Smooth muscle cell (in vitro differentiated cells): Measurements from ENCODE around the gene TOR1B. TPM values are rescaled to one million over a fixed set of nuclear protein-coding genes. Genes with fewer than 3 reads are reported as not detected.

Experiments
- DNase-seq: peaks from one replicate; lab custom pipeline; 2025; ENCODE audit not compliant: unreplicated experiment; lab: John Stamatoyannopoulos, UW
- H2AFZ ChIP-seq: fragments of 200-600 bp; sonication (generic); 2 replicates; pipeline ENCODE4 v1.6.0; 2016; ENCODE audit warnings: antibody characterized with exemption, low read depth, mild to moderate bottlenecking
- H3F3A ChIP-seq: fragments of 200-600 bp; sonication (generic); 2 replicates; pipeline ENCODE4 v1.6.0; 2017; ENCODE audit warnings: antibody characterized with exemption, low read depth
- H3K27ac ChIP-seq: fragments of 200-600 bp; sonication (generic); 2 replicates; pipeline ENCODE4 v1.5.1; 2016; ENCODE audit warnings: low read depth, mild to moderate bottlenecking
- H3K27me3 ChIP-seq: fragments of 200-600 bp; sonication (generic); 2 replicates; pipeline ENCODE4 v1.6.1; 2016; ENCODE audit warnings: low read depth, mild to moderate bottlenecking
- H3K36me3 ChIP-seq: fragments of 200-600 bp; sonication (generic); 2 replicates; pipeline ENCODE4 v1.5.1; 2016; ENCODE audit warnings: low read depth
- H3K4me1 ChIP-seq: fragments of 200-600 bp; sonication (generic); 2 replicates; pipeline ENCODE4 v1.5.1; 2016; ENCODE audit warnings: low read depth
- H3K4me2 ChIP-seq: fragments of 200-600 bp; sonication (generic); 2 replicates; pipeline ENCODE4 v1.6.0; 2016; ENCODE audit warnings: mild to moderate bottlenecking
- H3K4me3 ChIP-seq: fragments of 200-600 bp; sonication (generic); 2 replicates; pipeline ENCODE4 v1.5.1; 2016; ENCODE audit warnings: mild to moderate bottlenecking
- H3K79me2 ChIP-seq: fragments of 200-600 bp; sonication (generic); 2 replicates; pipeline ENCODE4 v1.6.0; 2016; ENCODE audit warnings: low read depth, mild to moderate bottlenecking
- H3K9ac ChIP-seq: fragments of 200-600 bp; sonication (generic); 2 replicates; pipeline ENCODE4 v1.6.0; 2016; ENCODE audit warnings: low read depth
- H3K9me3 ChIP-seq: fragments of 200-600 bp; sonication (generic); replicated peaks from 2 replicates; pipeline ENCODE4 v1.5.1; 2016; ENCODE audit warnings: low read depth
- H4K20me1 ChIP-seq: fragments of 200-600 bp; sonication (generic); 2 replicates; pipeline ENCODE4 v1.6.0; 2016; ENCODE audit warnings: low read depth
- WGBS: methylation state at CpG from one replicate; pipeline ENCODE4 v1.1.7; 2016; ENCODE audit warnings: low lambda C conversion rate; 5-methylcytosine and 5-hydroxymethylcytosine counted together
- polyA plus RNA-seq: library from polyadenylated mRNA; unstranded; fragments of >200 nt; fragmentation: Nextera tagmentation; extraction: Ambion mirVana; gene quantifications from 2 replicates; pipeline ENCODE4 v1.2.1, GENCODE V29; 2016
- total RNA-seq: library from RNA; depleted of rRNA; stranded (reverse); fragments of >200 nt; gene quantifications from 2 replicates; pipeline ENCODE4 v1.2.3, GENCODE V29; 2014
- TF ChIP-seq, protein P1 (sequence below): fragments of 200-600 bp; sonication (generic); IDR thresholded peaks from 2 replicates; pipeline ENCODE4 v1.5.1; 2017; ENCODE audit warnings: borderline replicate concordance, mild to moderate bottlenecking, antibody characterized with exemption; ENCODE audit not compliant: insufficient read depth, poor library complexity, severe bottlenecking

The TOR1B gene
- total and polyA plus RNA-seq, 2 experiments from 2014 or later, result 10.3 to 60.0 TPM

DNA sequence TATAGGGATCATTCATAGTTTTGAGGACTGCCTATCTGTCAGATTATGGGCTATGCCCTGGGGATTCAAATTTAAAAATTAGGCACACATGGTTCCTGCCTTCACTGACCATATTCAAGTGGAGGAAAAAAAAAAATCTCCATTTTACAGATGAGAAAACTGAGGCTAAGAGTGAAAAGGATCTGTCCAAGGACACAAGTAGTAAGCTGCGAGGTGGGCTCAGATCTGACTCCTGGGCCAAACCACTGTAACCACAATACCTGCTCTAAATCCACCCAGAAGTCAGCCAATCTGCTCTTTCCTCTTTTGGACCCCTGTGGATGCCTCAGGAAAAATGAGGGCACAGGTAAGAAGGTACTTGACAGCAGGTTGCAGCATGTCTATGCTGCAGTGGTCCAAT, 23.8 kb downstream of the TOR1B start:
- Histone ChIP-seq H3K36me3 (peaks cover 8% of the 10 kb centered on the region), H3K27ac (no peak overlapping the region), H3K27me3 (no peaks in the 10 kb centered on the region), H2AFZ (no peak overlapping the region), H3K79me2 (peaks cover 13% of the 10 kb centered on the region), H3K4me1 (peaks cover 6% of the 10 kb centered on the region), H3K9ac (no peak overlapping the region), H3F3A (no peaks in the 10 kb centered on the region), H3K4me2 (no peak overlapping the region), H4K20me1 (no peaks in the 10 kb centered on the region), H3K4me3 (no peak overlapping the region), H3K9me3 (no peaks in the 10 kb centered on the region)
- TF ChIP-seq, protein P1, sequence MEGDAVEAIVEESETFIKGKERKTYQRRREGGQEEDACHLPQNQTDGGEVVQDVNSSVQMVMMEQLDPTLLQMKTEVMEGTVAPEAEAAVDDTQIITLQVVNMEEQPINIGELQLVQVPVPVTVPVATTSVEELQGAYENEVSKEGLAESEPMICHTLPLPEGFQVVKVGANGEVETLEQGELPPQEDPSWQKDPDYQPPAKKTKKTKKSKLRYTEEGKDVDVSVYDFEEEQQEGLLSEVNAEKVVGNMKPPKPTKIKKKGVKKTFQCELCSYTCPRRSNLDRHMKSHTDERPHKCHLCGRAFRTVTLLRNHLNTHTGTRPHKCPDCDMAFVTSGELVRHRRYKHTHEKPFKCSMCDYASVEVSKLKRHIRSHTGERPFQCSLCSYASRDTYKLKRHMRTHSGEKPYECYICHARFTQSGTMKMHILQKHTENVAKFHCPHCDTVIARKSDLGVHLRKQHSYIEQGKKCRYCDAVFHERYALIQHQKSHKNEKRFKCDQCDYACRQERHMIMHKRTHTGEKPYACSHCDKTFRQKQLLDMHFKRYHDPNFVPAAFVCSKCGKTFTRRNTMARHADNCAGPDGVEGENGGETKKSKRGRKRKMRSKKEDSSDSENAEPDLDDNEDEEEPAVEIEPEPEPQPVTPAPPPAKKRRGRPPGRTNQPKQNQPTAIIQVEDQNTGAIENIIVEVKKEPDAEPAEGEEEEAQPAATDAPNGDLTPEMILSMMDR, result no peak
- DNase-seq, result no peak
- 96% methylated on average over 1 of the region's 1 CpG for WGBS

DNA sequence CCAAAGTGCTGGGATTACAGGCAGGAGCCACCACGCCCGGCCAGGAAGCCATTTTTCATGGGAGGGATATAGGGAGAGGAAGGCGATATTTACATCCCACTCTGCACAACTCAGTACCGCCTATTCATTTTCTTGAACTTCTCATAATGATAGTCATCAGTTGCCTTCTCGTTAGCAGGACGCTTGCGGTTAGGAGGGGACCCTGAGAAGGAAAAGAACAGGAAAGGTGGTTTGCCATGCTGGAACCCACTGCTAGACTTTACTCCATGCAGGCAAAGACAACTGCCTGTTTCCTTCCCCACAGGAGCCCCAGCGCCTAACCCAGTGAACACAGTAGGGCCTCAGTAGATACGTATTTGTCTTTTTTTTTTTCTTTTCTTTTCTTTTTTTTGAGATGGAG, 25.1 kb downstream of the TOR1B start:
- H3K4me3 ChIP-seq, result no peak overlapping the region
- H3K79me2 ChIP-seq, result peaks cover 2% of the 10 kb centered on the region
- WGBS, result 98% methylated on average over 9 of the region's 9 CpGs
- H3K27me3 ChIP-seq, result no peaks in the 10 kb centered on the region
- H3K36me3 ChIP-seq, result peaks cover 9% of the 10 kb centered on the region
- no peaks in the 10 kb centered on the region for H3F3A ChIP-seq
- no peak overlapping the region for H3K4me2 ChIP-seq
- TF ChIP-seq, protein P1, result no peak
- no peak overlapping the region for H3K9ac ChIP-seq
- H3K27ac ChIP-seq, result no peak overlapping the region
- no peak overlapping the region for H2AFZ ChIP-seq
- no peak for DNase-seq
- H4K20me1 ChIP-seq, result no peaks in the 10 kb centered on the region
- H3K4me1 ChIP-seq, result peaks cover under 1% of the 10 kb centered on the region
- no peaks in the 10 kb centered on the region for H3K9me3 ChIP-seq

DNA sequence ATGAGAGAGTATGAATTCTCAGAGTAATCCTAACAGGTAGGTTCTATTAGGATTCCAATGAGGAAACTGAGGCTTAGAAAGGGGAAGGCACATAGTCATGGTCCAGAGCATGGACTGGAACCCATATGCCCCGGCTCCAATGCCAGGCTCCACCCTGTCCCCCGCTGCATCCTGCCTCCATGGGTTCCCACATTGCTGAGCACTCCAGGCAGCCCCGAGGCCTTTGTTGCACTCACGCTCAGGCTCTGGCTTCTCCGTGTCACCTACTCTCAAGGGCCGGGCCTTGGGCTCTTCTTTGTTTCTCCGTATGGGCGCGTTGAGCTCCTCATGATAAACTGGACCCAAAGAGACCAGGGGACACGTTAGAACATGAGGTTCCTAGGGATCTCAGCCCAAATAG, 26.0 kb downstream of the TOR1B start:
- no peak overlapping the region for H3K9ac ChIP-seq
- no peak overlapping the region for H3K27ac ChIP-seq
- no peaks in the 10 kb centered on the region for H3F3A ChIP-seq
- H3K27me3 ChIP-seq, result no peaks in the 10 kb centered on the region
- H2AFZ ChIP-seq, result no peak overlapping the region
- 96% methylated on average over 10 of the region's 10 CpGs for WGBS
- no peak overlapping the region for H3K4me2 ChIP-seq
- peaks cover under 1% of the 10 kb centered on the region for H3K4me1 ChIP-seq
- H3K9me3 ChIP-seq, result no peaks in the 10 kb centered on the region
- H3K79me2 ChIP-seq, result peaks cover 2% of the 10 kb centered on the region
- no peaks in the 10 kb centered on the region for H4K20me1 ChIP-seq
- TF ChIP-seq, protein P1, result no peak
- no peak for DNase-seq
- H3K36me3 ChIP-seq, result peaks cover 9% of the 10 kb centered on the region
- H3K4me3 ChIP-seq, result no peak overlapping the region

DNA sequence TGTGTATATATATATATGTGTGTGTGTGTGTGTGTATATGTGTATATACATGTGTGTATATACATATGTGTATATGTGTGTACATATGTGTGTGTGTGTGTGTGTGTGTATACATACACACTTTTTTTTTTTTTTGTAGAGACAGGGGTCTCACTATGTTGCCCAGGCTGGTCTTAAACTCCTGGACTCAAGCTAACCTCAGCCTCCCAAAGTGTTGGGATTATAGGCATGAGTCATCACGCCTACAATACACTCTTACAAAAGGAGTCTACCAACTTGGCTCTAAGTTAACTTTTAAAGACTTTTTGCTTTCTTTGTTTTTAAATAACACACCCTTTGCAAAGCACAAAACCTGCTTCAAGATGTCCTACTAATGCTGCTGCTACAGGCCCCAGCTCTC, 30.0 kb downstream of the TOR1B start:
- Histone ChIP-seq H3K4me2 (no peak overlapping the region), H2AFZ (no peak overlapping the region), H3K4me3 (no peak overlapping the region), H4K20me1 (peaks cover 6% of the 10 kb centered on the region), H3F3A (peaks cover 12% of the 10 kb centered on the region), H3K27ac (no peak overlapping the region), H3K9ac (no peak overlapping the region), H3K9me3 (no peaks in the 10 kb centered on the region), H3K4me1 (peaks cover 12% of the 10 kb centered on the region), H3K27me3 (no peaks in the 10 kb centered on the region), H3K79me2 (peaks cover 34% of the 10 kb centered on the region), H3K36me3 (peaks cover 9% of the 10 kb centered on the region)
- TF ChIP-seq, protein P1, result no peak
- no peak for DNase-seq
- 92% methylated on average over 1 of the region's 1 CpG for WGBS
